ENCODE results near the gene CD300LF.

CD300LF gene

DNA sequence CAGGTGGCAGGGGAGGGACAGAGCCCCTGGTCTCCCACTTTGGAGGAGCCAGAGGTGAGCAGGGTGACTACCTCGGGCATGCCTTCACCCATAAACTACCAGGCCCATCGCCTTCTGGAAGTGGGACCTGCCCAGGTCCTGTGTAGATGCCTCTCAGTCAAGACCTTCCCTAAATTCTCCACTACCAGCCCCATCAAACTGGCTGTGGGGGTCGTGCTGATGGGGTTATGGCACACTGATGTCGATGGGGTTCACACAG is 18.6 kb upstream of the CD300LF start:
- TF ChIP-seq, protein P1, sequence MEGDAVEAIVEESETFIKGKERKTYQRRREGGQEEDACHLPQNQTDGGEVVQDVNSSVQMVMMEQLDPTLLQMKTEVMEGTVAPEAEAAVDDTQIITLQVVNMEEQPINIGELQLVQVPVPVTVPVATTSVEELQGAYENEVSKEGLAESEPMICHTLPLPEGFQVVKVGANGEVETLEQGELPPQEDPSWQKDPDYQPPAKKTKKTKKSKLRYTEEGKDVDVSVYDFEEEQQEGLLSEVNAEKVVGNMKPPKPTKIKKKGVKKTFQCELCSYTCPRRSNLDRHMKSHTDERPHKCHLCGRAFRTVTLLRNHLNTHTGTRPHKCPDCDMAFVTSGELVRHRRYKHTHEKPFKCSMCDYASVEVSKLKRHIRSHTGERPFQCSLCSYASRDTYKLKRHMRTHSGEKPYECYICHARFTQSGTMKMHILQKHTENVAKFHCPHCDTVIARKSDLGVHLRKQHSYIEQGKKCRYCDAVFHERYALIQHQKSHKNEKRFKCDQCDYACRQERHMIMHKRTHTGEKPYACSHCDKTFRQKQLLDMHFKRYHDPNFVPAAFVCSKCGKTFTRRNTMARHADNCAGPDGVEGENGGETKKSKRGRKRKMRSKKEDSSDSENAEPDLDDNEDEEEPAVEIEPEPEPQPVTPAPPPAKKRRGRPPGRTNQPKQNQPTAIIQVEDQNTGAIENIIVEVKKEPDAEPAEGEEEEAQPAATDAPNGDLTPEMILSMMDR (IDR thresholded peaks at IDR 0.05; ENCODE audit: poor library complexity, severe bottlenecking), result no peak
- no peak for ATAC-seq (ENCODE audit: low read depth)
- H3K4me1 ChIP-seq (ENCODE audit: insufficient read depth, poor library complexity, severe bottlenecking), result no peaks in the 10 kb centered on the region
- H3K27me3 ChIP-seq (ENCODE audit: insufficient read depth, poor library complexity, severe bottlenecking), result peaks cover 9% of the 10 kb centered on the region
- no peak overlapping the region for H3K4me3 ChIP-seq (ENCODE audit: severe bottlenecking)
- no peaks in the 10 kb centered on the region for H3K36me3 ChIP-seq (ENCODE audit: low read depth)
- DNase-seq (ENCODE audit: low spot score), result no peak
- no peaks in the 10 kb centered on the region for H3K9me3 ChIP-seq (ENCODE audit: severe bottlenecking)
- H3K27ac ChIP-seq (ENCODE audit: poor library complexity, severe bottlenecking), result no peak overlapping the region

GRCh38 chr17:74730491-74731346 is 18.0 kb upstream of the CD300LF start:
- no peaks in the 10 kb centered on the region for H3K9me3 ChIP-seq (ENCODE audit: severe bottlenecking)
- no peaks in the 10 kb centered on the region for H3K36me3 ChIP-seq (ENCODE audit: low read depth)
- ATAC-seq (ENCODE audit: low read depth), result no peak
- TF ChIP-seq, protein P1 (IDR thresholded peaks at IDR 0.05; ENCODE audit: poor library complexity, severe bottlenecking), result no peak
- no peaks in the 10 kb centered on the region for H3K4me1 ChIP-seq (ENCODE audit: insufficient read depth, poor library complexity, severe bottlenecking)
- DNase-seq (ENCODE audit: low spot score), result no peak
- peaks cover 5% of the 10 kb centered on the region for H3K27me3 ChIP-seq (ENCODE audit: insufficient read depth, poor library complexity, severe bottlenecking)
- H3K27ac ChIP-seq (ENCODE audit: poor library complexity, severe bottlenecking), result no peak overlapping the region
- no peak overlapping the region for H3K4me3 ChIP-seq (ENCODE audit: severe bottlenecking)

DNA sequence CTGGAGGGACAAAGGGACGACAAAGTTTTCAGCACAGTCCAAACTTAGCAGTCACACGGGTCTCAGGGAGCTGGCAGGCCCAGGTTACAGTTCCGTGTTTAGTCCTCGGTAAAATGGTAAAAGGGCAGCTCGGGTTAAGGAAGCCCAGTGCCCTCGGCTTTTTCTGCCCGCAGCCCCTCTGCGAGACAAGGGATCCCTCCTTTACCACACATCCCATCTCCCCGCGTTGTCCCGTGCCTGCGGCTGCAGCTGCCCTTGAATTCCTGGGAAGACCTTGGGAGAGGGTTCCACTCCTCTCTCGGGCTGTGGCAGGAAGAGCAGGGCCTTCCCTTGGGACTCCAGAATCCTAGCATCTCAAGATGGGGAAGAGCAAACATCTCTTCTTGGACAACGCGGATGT is 17.1 kb upstream of the CD300LF start:
- no peak overlapping the region for H3K27ac ChIP-seq (ENCODE audit: poor library complexity, severe bottlenecking)
- no peak overlapping the region for H3K4me3 ChIP-seq (ENCODE audit: severe bottlenecking)
- no peaks in the 10 kb centered on the region for H3K36me3 ChIP-seq (ENCODE audit: low read depth)
- H3K4me1 ChIP-seq (ENCODE audit: insufficient read depth, poor library complexity, severe bottlenecking), result no peaks in the 10 kb centered on the region
- ATAC-seq (ENCODE audit: low read depth) (no peak), DNase-seq (ENCODE audit: low spot score) (no peak)
- TF ChIP-seq, protein P1 (IDR thresholded peaks at IDR 0.05; ENCODE audit: poor library complexity, severe bottlenecking), result no peak
- no peaks in the 10 kb centered on the region for H3K27me3 ChIP-seq (ENCODE audit: insufficient read depth, poor library complexity, severe bottlenecking)
- H3K9me3 ChIP-seq (ENCODE audit: severe bottlenecking), result no peaks in the 10 kb centered on the region

DNA sequence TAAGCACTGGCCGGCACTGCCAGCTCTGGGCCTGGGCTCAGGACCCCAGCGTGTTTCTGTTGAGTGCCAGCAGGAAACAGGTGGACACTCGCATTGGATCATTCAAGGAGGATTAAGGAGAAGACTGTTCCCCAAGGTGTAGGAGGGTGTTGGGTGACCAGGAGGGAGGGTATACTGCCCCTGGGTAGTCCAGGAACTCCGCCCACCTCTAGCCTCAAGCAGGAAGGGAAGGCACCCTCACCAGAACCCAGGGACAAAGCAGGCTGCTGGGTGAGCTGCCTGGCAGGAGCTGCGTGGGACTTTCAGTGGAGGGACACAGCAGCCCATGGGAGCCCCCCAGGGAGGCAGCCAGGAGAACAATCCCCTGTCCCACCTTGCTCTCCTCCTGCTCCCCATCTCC is 16.6 kb upstream of the CD300LF start:
- ATAC-seq (ENCODE audit: low read depth), result no peak
- no peaks in the 10 kb centered on the region for H3K27me3 ChIP-seq (ENCODE audit: insufficient read depth, poor library complexity, severe bottlenecking)
- no peaks in the 10 kb centered on the region for H3K4me1 ChIP-seq (ENCODE audit: insufficient read depth, poor library complexity, severe bottlenecking)
- H3K4me3 ChIP-seq (ENCODE audit: severe bottlenecking), result no peak overlapping the region
- H3K36me3 ChIP-seq (ENCODE audit: low read depth), result no peaks in the 10 kb centered on the region
- TF ChIP-seq, protein P1 (IDR thresholded peaks at IDR 0.05; ENCODE audit: poor library complexity, severe bottlenecking), result no peak
- no peak for DNase-seq (ENCODE audit: low spot score)
- H3K9me3 ChIP-seq (ENCODE audit: severe bottlenecking), result no peaks in the 10 kb centered on the region
- no peak overlapping the region for H3K27ac ChIP-seq (ENCODE audit: poor library complexity, severe bottlenecking)

DNA sequence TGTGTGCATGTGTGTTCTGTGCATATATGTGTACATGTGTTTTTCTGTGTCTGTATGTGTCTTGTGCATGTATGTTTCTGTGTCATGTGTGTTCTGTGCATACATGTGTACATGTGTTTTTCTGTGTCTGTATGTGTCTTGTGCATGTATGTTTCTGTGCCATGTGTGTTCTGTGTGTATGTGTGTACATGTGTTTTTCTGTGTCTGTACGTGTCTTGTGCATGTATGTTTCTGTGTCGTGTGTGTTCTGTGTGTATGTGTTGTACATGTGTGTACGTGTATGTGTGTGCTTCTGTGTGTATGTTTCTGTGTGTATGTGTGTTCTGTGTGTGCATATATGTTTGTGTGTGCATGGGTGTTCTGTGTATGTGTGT is 16.0 kb upstream of the CD300LF start:
- no peak for ATAC-seq (ENCODE audit: low read depth)
- no peak for DNase-seq (ENCODE audit: low spot score)
- Histone ChIP-seq H3K4me3 (ENCODE audit: severe bottlenecking) (no peak overlapping the region), H3K27me3 (ENCODE audit: insufficient read depth, poor library complexity, severe bottlenecking) (no peaks in the 10 kb centered on the region), H3K4me1 (ENCODE audit: insufficient read depth, poor library complexity, severe bottlenecking) (no peaks in the 10 kb centered on the region), H3K27ac (ENCODE audit: poor library complexity, severe bottlenecking) (no peak overlapping the region), H3K36me3 (ENCODE audit: low read depth) (no peaks in the 10 kb centered on the region), H3K9me3 (ENCODE audit: severe bottlenecking) (no peaks in the 10 kb centered on the region)
- TF ChIP-seq, protein P1 (IDR thresholded peaks at IDR 0.05; ENCODE audit: poor library complexity, severe bottlenecking), result no peak
